ENCODE measurements around the gene CACNA1C. TPM values are rescaled to one million over a fixed set of nuclear protein-coding genes. Genes with fewer than 3 reads are reported as not detected.

The CACNA1C gene
- total RNA-seq, 2 experiments from 2014 or later = 0.04 TPM

- CTCF ChIA-PET = interaction anchor here (1.0 kb wide), 1 partner anchor 14 kb away, joined by 3 read pairs; no protein-coding TSS in a partner anchor
- POLR2A ChIA-PET = no interaction called here
Observed at GRCh38 chr12:2032506-2032905, 20.3 kb upstream of the CACNA1C start.

GRCh38 chr12:2034633-2035430, 18.0 kb upstream of the CACNA1C start:
- ChIA-PET CTCF (interaction anchor here (0.6 to 1.3 kb wide), 8 partner anchors 12 to 304 kb away, joined by 3 to 4 read pairs (median 3); no protein-coding TSS in a partner anchor), POLR2A (no interaction called here)

- CTCF ChIA-PET = interaction anchor here (0.7 to 1.3 kb wide), 4 partner anchors 22 to 547 kb away, joined by 3 to 4 read pairs (median 3); no protein-coding TSS in a partner anchor
- POLR2A ChIA-PET = no interaction called here
Observed at GRCh38 chr12:2035431-2036055, 17.2 kb upstream of the CACNA1C start.

- CTCF ChIA-PET = no interaction called here
- POLR2A ChIA-PET = no interaction called here
Observed at GRCh38 chr12:2039034-2039433, 13.8 kb upstream of the CACNA1C start.

- POLR2A ChIA-PET = no interaction called here
- CTCF ChIA-PET = no interaction called here
Observed at GRCh38 chr12:2043054-2043453, 9.7 kb upstream of the CACNA1C start.

- CTCF ChIA-PET = no interaction called here
- POLR2A ChIA-PET = no interaction called here
Observed at GRCh38 chr12:2044165-2044564, 8.6 kb upstream of the CACNA1C start.

- POLR2A ChIA-PET = no interaction called here
Observed at GRCh38 chr12:2046957-2047356, 5.8 kb upstream of the CACNA1C start.

GRCh38 chr12:2047752-2048151, 5.0 kb upstream of the CACNA1C start:
- CTCF ChIA-PET = no interaction called here
- POLR2A ChIA-PET = no interaction called here

More at GRCh38 chr12:2046957-2047356, 5.8 kb upstream of the CACNA1C start:
- CTCF ChIA-PET = interaction anchor here (0.8 kb wide), 1 partner anchor 13 kb away, joined by 3 read pairs; no protein-coding TSS in a partner anchor

- ChIA-PET CTCF (interaction anchor here (1.5 kb wide), 1 partner anchor 13 kb away, joined by 3 read pairs; no protein-coding TSS in a partner anchor), POLR2A (no interaction called here)
Observed at GRCh38 chr12:2049604-2050540, 2.9 kb upstream of the CACNA1C start.

GRCh38 chr12:2051700-2052621, 826 bp upstream of the CACNA1C start:
- ChIA-PET POLR2A (no interaction called here), CTCF (no interaction called here)

- ChIA-PET POLR2A (no interaction called here), CTCF (no interaction called here)
Observed at GRCh38 chr12:2053691-2054090, 904 bp downstream of the CACNA1C start.

GRCh38 chr12:2054091-2055018, 1.6 kb downstream of the CACNA1C start:
- ChIA-PET POLR2A (no interaction called here), CTCF (interaction anchor here (1.2 kb wide), 1 partner anchor 9 kb away, joined by 4 read pairs; no protein-coding TSS in a partner anchor)

GRCh38 chr12:2057041-2057794, 4.4 kb downstream of the CACNA1C start:
- POLR2A ChIA-PET = no interaction called here

GRCh38 chr12:2057795-2058408, 5.1 kb downstream of the CACNA1C start:
- POLR2A ChIA-PET = no interaction called here
- CTCF ChIA-PET = interaction anchor here (0.6 kb wide), 1 partner anchor 415 kb away, joined by 4 read pairs; no protein-coding TSS in a partner anchor

More at GRCh38 chr12:2057041-2057794, 4.4 kb downstream of the CACNA1C start:
- CTCF ChIA-PET = interaction anchor here (0.6 kb wide), 1 partner anchor 414 kb away, joined by 4 read pairs; no protein-coding TSS in a partner anchor

GRCh38 chr12:2058837-2059236, 6.0 kb downstream of the CACNA1C start:
- ChIA-PET CTCF (no interaction called here), POLR2A (no interaction called here)

- ChIA-PET POLR2A (no interaction called here), CTCF (no interaction called here)
Observed at GRCh38 chr12:2061402-2061801, 8.6 kb downstream of the CACNA1C start.
